HCT116 (cell line): Measurements from ENCODE around the gene GRAMD4. TPM values are rescaled to one million over a fixed set of nuclear protein-coding genes. Genes with fewer than 3 reads are reported as not detected.

Source experiments
- ATAC-seq: fragments of 200-7000 bp; cut with Tn5 transposase; 2 replicates; pipeline ENCODE4 v1.9.1; 2020; ENCODE audit warnings: mild to moderate bottlenecking, moderate library complexity
- BruUV-seq: library from RNA; stranded (reverse); fragments of 400-500 nt; replicated peaks from 2 replicates; lab custom pipeline; 2021; lab: Mats Ljungman, UMichigan
- CTCF ChIA-PET: fragments of 300-600 bp; sonication (Branson Sonifier 250); formaldehyde crosslinking; loops from one replicate; lab custom pipeline; 2021; ENCODE audit warnings: antibody characterized with exemption; lab: Charles Lee
- POLR2A ChIA-PET: fragments of 300-600, 350-600 bp; sonication (Branson Sonifier 250); formaldehyde crosslinking; loops from one replicate; lab custom pipeline; 2021; ENCODE audit warnings: antibody characterized with exemption; lab: Charles Lee
- RAD21 ChIA-PET, 2 experiments: fragments of 300-600 bp; sonication (Branson Sonifier 250); formaldehyde crosslinking; loops; one replicate each; lab custom pipeline; 2023; ENCODE audit warnings: low total read pairs in 2 of 2; ENCODE audit not compliant: uncharacterized antibody in 2 of 2, unreplicated experiment in 2 of 2, low non-redundant PET in 1 of 2; lab: Charles Lee
- DNase-seq: peaks from one replicate; pipeline ENCODE4 v3.0.0-alpha.2; 2010; ENCODE audit warnings: low read depth, low spot score
- H2AFZ ChIP-seq: fragments of 200-600 bp; shearing (Covaris generic), sonication (generic); 2 replicates; pipeline ENCODE4 v1.6.1; 2017; ENCODE audit warnings: low read depth, mixed run types, mixed read lengths, antibody characterized with exemption, low read length; ENCODE audit not compliant: poor library complexity, severe bottlenecking
- H3K27ac ChIP-seq: 2 replicates; pipeline ENCODE4 v1.5.1; 2012; ENCODE audit warnings: low read depth, low read length
- H3K27me3 ChIP-seq: fragments of 200-600 bp; sonication (generic); 2 replicates; pipeline ENCODE4 v1.6.1; 2016; ENCODE audit warnings: mixed run types, low read length, mixed read lengths; ENCODE audit not compliant: insufficient read depth
- H3K36me3 ChIP-seq, 2 experiments: fragments of 200-500 bp in 1 of 2; fragments of 200-600 bp in 1 of 2; sonication (Bioruptor generic) in 1 of 2; sonication (generic) in 1 of 2; 2 replicates each; pipeline versions ENCODE4 v1.5.1 to v1.6.1; 2014 to 2016; ENCODE audit warnings: low read length in 2 of 2, inconsistent platforms in 1 of 2, mixed read lengths in 1 of 2, mixed run types in 1 of 2; ENCODE audit not compliant: insufficient read depth in 2 of 2, control insufficient read depth in 1 of 2
- H3K4me1 ChIP-seq, 2 experiments: fragments of 200-600 bp in 1 of 2; sonication (generic) in 1 of 2; 2 replicates each; pipeline versions ENCODE4 v1.5.1 to v1.6.1; 2012 to 2017; ENCODE audit warnings: low read length in 2 of 2, inconsistent platforms in 1 of 2, mild to moderate bottlenecking in 1 of 2, mixed read lengths in 1 of 2, mixed run types in 1 of 2, moderate library complexity in 1 of 2; ENCODE audit not compliant: insufficient read depth in 2 of 2, control insufficient read depth in 1 of 2
- H3K4me2 ChIP-seq: fragments of 200-600 bp; sonication (generic); 2 replicates; pipeline ENCODE4 v1.6.1; 2017; ENCODE audit warnings: mixed run types, low read length, mixed read lengths
- H3K4me3 ChIP-seq, 2 experiments: fragments of 200-600 bp in 1 of 2; sonication (generic) in 1 of 2; replicated peaks in 1 of 2; 2 replicates each; pipeline ENCODE4 v1.5.1; 2011 to 2016; ENCODE audit warnings: low read length in 2 of 2, control low read depth in 1 of 2, low read depth in 1 of 2, mild to moderate bottlenecking in 1 of 2, mixed read lengths in 1 of 2, mixed run types in 1 of 2
- H3K79me2 ChIP-seq: fragments of 200-600 bp; sonication (generic); 2 replicates; pipeline ENCODE4 v1.6.1; 2017; ENCODE audit warnings: mild to moderate bottlenecking, mixed run types, low read length, moderate library complexity, mixed read lengths; ENCODE audit not compliant: insufficient read depth
- H3K9ac ChIP-seq: fragments of 200-600 bp; sonication (generic); 2 replicates; pipeline ENCODE4 v1.6.1; 2016; ENCODE audit warnings: low read length, mixed read lengths
- H3K9me2 ChIP-seq: fragments of 200-600 bp; sonication (generic), shearing (Covaris generic); 2 replicates; pipeline ENCODE4 v1.6.1; 2017; ENCODE audit warnings: mixed run types, mild to moderate bottlenecking, moderate library complexity; ENCODE audit not compliant: insufficient read depth
- H3K9me3 ChIP-seq, 2 experiments: fragments of 200-500 bp in 1 of 2; fragments of 200-600 bp in 1 of 2; sonication (Bioruptor generic) in 1 of 2; sonication (generic) in 1 of 2; 2 replicates each; pipeline ENCODE4 v1.6.1; 2014 to 2017; ENCODE audit warnings: low read length in 2 of 2, mixed read lengths in 2 of 2, inconsistent platforms in 1 of 2, low read depth in 1 of 2, mild to moderate bottlenecking in 1 of 2, mixed run types in 1 of 2, moderate library complexity in 1 of 2; ENCODE audit not compliant: control insufficient read depth in 1 of 2, insufficient read depth in 1 of 2
- H4K20me1 ChIP-seq: fragments of 200-600 bp; sonication (generic), shearing (Covaris generic); 2 replicates; pipeline ENCODE4 v1.6.1; 2017; ENCODE audit warnings: mixed run types, mild to moderate bottlenecking, moderate library complexity; ENCODE audit not compliant: insufficient read depth
- FOSL1 ChIP-seq: IDR thresholded peaks from 2 replicates; pipeline ENCODE4 v1.6.1; 2012; ENCODE audit warnings: low read depth
- POLR2AphosphoS5 ChIP-seq: IDR thresholded peaks from 2 replicates; pipeline ENCODE4 v1.6.1; 2011; ENCODE audit warnings: mild to moderate bottlenecking, low read depth, low read length, moderate library complexity
- intact Hi-C: fragments of 100-400 bp; cut with micrococcal nuclease; formaldehyde crosslinking; loops from 2 replicates; pipeline ENCODE4 v1.10.0; 2022
- total RNA-seq: library from RNA; stranded (reverse); gene quantifications from one replicate; pipeline ENCODE4 v1.2.1, GENCODE V29; 2021; ENCODE audit not compliant: unreplicated experiment
- TF ChIP-seq, protein P1 (sequence below): IDR thresholded peaks from 2 replicates; pipeline ENCODE4 v1.6.1; 2012; ENCODE audit warnings: low read depth
- TF ChIP-seq, protein P2 (sequence below), 3 experiments: fragments of 200-600 bp in 1 of 3; sonication (generic) in 1 of 3; IDR thresholded peaks in 2 of 3; conservative IDR thresholded peaks in 1 of 3; 2 replicates each; pipeline ENCODE4 v1.5.1; 2012 to 2017; ENCODE audit warnings: low read depth in 2 of 3, low read length in 2 of 3, antibody characterized with exemption in 1 of 3, borderline replicate concordance in 1 of 3, control low read depth in 1 of 3, mild to moderate bottlenecking in 1 of 3, mixed read lengths in 1 of 3, mixed run types in 1 of 3, moderate library complexity in 1 of 3; ENCODE audit not compliant: insufficient read depth in 1 of 3

The GRAMD4 gene
- total RNA-seq, 1 experiment from 2014 or later: 25.8 TPM

- TF ChIP-seq, protein P1, sequence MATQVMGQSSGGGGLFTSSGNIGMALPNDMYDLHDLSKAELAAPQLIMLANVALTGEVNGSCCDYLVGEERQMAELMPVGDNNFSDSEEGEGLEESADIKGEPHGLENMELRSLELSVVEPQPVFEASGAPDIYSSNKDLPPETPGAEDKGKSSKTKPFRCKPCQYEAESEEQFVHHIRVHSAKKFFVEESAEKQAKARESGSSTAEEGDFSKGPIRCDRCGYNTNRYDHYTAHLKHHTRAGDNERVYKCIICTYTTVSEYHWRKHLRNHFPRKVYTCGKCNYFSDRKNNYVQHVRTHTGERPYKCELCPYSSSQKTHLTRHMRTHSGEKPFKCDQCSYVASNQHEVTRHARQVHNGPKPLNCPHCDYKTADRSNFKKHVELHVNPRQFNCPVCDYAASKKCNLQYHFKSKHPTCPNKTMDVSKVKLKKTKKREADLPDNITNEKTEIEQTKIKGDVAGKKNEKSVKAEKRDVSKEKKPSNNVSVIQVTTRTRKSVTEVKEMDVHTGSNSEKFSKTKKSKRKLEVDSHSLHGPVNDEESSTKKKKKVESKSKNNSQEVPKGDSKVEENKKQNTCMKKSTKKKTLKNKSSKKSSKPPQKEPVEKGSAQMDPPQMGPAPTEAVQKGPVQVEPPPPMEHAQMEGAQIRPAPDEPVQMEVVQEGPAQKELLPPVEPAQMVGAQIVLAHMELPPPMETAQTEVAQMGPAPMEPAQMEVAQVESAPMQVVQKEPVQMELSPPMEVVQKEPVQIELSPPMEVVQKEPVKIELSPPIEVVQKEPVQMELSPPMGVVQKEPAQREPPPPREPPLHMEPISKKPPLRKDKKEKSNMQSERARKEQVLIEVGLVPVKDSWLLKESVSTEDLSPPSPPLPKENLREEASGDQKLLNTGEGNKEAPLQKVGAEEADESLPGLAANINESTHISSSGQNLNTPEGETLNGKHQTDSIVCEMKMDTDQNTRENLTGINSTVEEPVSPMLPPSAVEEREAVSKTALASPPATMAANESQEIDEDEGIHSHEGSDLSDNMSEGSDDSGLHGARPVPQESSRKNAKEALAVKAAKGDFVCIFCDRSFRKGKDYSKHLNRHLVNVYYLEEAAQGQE: no peak
Measured at GRCh38 chr22:46660604-46661201, 40.5 kb downstream of the GRAMD4 start (continued).

- Histone ChIP-seq H3K9me3 (no peaks in the 10 kb centered on the region), H3K36me3 (no peaks in the 10 kb centered on the region), H3K4me3 (no peak overlapping the region), H3K4me1 (peaks cover 23 to 25% of the 10 kb centered on the region in 2 experiments), H3K27ac (peak overlapping the region; percentile 45; the same call in 1 of the 2 replicates), H3K79me2 (no peaks in the 10 kb centered on the region), H3K9ac (peak overlapping the region; percentile 21; the same call in 1 of the 2 replicates), H3K27me3 (no peaks in the 10 kb centered on the region), H3K4me2 (peak overlapping the region; percentile 53), H3K9me2 (no peaks in the 10 kb centered on the region), H2AFZ (no peak overlapping the region), H4K20me1 (no peaks in the 10 kb centered on the region)
- TF ChIP-seq, protein P2, sequence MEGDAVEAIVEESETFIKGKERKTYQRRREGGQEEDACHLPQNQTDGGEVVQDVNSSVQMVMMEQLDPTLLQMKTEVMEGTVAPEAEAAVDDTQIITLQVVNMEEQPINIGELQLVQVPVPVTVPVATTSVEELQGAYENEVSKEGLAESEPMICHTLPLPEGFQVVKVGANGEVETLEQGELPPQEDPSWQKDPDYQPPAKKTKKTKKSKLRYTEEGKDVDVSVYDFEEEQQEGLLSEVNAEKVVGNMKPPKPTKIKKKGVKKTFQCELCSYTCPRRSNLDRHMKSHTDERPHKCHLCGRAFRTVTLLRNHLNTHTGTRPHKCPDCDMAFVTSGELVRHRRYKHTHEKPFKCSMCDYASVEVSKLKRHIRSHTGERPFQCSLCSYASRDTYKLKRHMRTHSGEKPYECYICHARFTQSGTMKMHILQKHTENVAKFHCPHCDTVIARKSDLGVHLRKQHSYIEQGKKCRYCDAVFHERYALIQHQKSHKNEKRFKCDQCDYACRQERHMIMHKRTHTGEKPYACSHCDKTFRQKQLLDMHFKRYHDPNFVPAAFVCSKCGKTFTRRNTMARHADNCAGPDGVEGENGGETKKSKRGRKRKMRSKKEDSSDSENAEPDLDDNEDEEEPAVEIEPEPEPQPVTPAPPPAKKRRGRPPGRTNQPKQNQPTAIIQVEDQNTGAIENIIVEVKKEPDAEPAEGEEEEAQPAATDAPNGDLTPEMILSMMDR (IDR thresholded peaks at IDR 0.05 in 2 of 3, conservative IDR thresholded peaks at IDR 0.05 in 1 of 3; ENCODE audit: borderline replicate concordance in 1 of 3, insufficient read depth in 1 of 3, low read depth in 2 of 3, low read length in 2 of 3): no peak
- TF ChIP-seq FOSL1 (peak; percentile 76), POLR2AphosphoS5 (peak; percentile 25; the same call in 1 of the 2 replicates)
- BruUV-seq: no TSS peak
- ChIA-PET CTCF (interaction anchor here (1.8 kb wide), 1 partner anchor 98 kb away, joined by 7 read pairs; no protein-coding TSS in a partner anchor), POLR2A (interaction anchor here (1.2 kb wide), 1 partner anchor 97 kb away, joined by 4 read pairs; no protein-coding TSS in a partner anchor), RAD21 (interaction anchor here in 1 of 2 experiments (0.6 kb wide), 1 partner anchor 98 kb away, joined by 4 read pairs; no protein-coding TSS in a partner anchor)
- ATAC-seq (peak; percentile 76), DNase-seq (peak; percentile 62)
- intact Hi-C loops: loop anchor here (5.0 kb wide), 1 partner anchor 99 kb away; no protein-coding TSS in a partner anchor
Measured at GRCh38 chr22:46661221-46661851, 41.1 kb downstream of the GRAMD4 start.
